C1 segment of cervical spinal cord (tissue), 14 donors: ENCODE results near the gene KTN1.

Experiments used
- DNase-seq, 14 donors: peaks; one replicate each; lab custom pipeline; 2025; lab: John Stamatoyannopoulos, UW

KTN1 gene

DNA sequence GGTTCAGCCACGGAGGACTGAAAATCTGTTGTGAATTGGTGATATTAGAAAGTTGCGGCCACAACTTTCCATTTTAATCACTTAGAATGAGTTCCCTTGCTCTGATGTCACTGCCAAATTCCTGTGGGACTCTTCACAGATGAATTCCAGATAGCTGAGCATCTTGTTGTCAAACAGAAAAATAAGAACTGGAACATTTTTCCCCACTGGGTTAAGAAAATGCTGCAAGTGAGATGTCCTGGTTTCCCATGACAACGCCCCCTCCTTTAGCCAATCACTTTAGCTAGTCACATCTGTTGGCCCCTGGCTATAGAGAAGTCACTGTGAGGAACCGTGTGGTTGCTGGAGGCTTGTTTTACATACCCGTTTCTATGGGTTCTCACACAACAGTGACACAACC, 135.9 kb downstream of the KTN1 start:
- DNase-seq, result no peak

DNA sequence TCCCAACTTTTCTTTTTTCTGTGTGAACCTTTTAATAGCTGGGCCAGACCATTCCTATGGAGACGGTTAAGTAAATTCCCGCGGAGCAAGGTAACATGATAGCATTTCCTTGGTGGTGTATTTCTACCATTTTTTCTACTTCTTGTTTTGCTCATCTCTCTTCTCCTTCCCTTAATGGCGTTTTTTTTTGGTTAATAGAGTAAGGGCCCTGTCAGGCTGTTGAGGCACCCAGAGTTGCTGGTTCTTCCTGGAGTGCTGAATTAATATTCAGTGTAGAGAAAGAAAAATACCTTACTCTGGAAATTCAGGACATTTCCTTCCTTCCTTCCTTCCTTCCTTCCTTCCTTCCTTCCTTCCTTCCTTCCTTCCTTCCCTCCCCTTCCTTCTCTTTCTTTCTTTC, 137.6 kb downstream of the KTN1 start:
- no peak for DNase-seq

DNA sequence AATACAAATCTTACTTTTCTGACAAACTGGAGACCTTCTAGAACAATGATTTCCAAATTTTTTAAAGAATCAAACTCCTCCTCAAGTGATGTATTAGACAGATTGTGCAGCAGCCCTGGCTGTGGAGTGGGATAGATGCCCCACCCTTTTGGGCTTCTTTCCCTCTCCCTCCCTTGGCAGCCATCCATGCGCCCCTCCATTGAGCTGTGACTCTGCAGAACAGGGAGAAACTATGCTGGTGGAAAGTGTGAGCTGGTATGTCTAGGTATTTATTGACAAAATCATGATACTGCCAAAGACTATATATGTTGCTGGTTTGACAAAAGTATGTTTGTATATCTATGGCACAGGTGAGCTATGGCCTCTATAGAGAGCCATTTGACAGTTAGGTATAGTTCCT, 138.5 kb downstream of the KTN1 start:
- no peak for DNase-seq

DNA sequence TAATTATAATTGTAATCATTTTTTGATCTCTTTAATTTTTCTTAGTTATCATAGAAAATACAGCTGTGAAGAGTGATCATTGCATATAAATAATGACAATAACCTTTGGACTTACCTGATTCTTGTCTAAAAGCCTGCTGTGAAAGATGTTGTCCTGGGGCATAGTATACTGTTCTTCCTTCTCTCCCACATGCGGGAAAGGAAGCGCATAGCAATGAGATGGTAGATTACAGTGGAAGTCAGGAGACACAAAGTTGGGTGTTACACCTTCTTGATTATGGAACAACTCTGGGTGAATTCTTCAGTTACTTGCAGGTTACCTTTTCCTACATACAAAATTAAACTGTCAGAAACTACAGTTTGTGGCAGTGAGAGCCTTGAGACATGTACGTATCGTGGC, 140.8 kb downstream of the KTN1 start:
- DNase-seq, result no peak

DNA sequence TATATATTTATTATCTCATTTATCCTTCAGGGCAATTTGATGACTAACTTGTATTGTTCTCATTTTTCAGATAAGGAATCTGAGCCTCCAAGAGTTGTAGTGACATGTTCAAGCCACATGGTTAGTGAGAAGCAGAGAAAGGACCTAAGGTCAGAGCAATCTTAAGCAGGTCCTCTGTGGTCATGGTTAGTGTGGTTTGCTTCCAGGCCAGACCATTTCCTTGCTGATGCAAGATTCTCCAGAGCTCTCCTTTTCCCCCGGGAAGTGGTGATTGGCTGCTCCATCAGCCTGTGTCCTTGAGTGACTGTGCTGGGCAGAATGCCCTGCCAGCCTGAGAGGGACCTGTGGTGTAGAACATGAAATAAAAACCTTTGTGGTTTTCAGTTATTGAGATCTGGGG, 141.3 kb downstream of the KTN1 start:
- no peak for DNase-seq

DNA sequence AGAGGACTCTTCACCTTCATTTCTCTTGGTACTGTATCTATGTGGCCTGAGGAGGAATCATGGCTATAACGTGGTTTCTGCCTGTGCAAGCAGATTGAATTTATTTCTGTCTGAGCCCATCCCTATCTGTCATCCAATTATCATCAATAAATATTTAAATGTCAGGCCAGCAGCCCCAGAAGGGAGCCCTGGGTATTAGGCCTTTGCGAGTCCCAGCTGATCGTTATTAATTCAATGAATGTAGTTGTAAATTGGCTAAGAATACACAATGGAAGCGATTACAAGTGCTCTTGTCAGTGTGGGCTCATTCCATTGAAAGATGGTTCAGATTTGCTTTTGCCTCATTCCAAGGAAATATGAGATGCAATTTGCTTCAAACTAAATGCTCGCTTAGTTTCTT, 142.0 kb downstream of the KTN1 start:
- DNase-seq, result no peak

DNA sequence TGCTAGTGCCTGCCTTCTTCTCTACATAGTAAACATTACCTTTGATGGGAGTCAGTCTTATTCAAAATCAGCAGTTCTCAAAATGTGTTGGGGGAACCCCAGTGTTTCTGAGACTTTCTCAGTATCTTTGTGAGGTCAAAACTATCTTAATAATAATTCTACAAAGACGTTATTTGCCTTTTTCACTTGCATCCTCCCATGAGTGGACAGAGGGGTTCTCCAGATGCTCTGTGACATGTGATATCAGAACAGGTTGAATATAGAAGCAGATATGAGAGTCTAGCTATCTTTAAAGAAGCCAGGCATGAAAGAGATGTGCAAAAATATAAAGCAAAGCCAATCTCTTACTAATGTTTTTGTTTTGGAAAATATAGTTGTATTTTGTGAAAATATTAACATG, 144.7 kb downstream of the KTN1 start:
- DNase-seq, result no peak

DNA sequence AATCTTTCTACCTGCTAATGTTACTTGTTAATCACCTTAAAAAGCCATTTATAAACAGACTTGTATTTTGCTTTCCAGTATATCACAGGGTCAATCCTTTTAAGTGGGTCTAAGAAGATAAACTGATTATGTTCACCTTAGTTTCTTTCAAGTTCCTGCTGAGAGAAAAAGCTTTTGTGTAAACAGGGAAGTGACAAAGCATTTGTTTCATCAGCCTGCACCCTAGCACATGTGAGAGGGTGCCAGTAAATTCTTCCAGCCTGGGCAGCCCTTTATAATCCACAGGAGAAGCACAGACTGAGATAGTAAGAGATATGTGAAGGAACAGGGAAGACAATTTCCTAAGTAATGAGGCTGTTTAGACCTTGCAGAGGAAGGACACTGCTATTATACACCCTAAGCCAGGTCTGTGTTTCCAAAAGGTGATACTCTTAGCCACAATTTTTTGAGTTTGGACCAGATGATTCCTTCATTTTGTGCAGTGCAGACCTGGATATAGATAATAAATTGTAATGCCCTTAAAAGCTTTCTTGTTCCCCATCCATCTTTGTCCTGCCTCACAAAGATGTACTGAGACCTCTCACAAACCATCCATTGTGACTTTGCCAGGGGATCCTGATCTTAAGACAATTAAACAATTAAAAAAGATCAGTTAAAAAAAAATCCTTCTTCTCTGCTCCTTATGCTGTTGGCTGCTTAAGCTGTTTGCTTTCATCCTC, 150.7 kb downstream of the KTN1 start:
- no peak for DNase-seq

DNA sequence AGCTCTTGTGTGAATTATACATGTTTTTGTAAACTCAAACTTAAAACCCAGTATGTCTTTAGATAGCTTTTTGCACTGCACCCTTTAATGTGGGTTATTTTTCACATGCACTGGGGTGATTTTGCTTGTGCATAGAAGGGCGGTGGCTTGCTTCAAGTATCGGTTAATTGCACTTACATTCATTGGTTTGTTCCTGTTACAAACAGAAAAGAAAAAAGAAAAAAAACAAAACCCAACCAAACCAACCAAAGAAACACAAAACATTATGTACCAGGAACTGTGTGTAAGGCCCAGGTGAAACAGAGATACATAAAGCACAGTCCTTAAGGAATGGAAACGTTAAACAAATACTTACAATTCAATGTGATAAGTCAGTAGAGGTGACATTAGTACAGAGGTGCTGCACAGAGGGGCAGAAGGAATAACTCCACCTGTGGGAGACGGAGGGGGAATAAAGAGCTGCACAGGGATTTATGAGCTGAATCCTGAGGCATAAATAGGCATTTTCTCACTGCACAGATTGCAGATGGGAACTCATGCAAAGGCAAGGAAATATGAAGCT, 151.4 kb downstream of the KTN1 start:
- no peak for DNase-seq

DNA sequence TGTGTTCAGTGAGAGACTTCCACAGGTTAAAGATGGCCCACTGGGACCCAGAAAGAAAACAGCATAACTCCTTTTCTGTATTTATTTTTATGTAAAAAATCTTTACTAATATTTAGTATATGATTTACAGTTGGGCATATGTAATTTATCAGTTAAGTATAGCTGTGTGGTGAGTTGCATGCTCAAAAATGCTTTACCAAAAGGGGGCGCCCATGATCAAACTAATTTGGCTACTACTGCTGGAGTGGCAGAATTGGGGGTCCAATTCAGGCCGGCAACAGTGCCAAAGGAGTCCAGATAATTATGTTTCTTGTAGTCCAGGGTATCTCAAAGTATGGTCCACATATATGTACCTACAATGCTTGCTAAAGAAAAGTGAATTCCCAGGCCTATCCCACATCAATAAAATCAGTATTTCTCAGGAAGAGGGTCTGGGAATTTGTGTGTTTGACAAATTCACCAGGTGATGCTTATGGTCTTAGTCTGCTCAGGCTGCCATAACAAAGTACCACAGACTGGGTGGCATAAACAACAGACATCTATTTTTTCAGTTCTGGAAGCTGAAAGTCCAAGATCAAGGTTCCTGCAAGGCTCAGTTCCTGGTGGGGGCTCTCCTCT, 152.0 kb downstream of the KTN1 start:
- peak in 2 of 14 donors; percentile 7 to 8 for DNase-seq

DNA sequence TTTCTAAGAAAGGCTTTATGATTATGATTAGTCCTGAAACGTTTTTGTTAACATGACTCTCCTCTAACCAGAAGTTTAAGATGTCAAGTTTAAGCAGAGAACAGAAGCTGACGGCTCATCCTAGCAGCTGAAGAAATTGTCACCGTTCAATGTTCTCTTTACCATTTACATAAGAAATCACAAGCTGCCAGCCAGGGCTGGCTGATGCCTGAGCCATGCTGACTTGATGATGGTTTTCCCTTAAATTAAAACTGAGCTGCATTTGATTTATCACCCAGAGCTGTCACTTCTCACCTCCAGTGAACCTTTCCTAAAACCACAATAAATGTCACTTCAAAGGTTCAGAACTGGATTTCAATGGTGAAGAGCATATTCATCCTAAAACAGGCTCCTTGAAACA, 153.6 kb downstream of the KTN1 start:
- DNase-seq, result no peak
